Smooth muscle cell (in vitro differentiated cells): Measurements from ENCODE around the gene TUFM. TPM values are rescaled to one million over a fixed set of nuclear protein-coding genes. Genes with fewer than 3 reads are reported as not detected.
A peak's percentile ranks its signal among the peaks of the same experiment; 100 is the strongest.

Experiments used
- DNase-seq: peaks from one replicate; lab custom pipeline; 2025; ENCODE audit not compliant: unreplicated experiment; lab: John Stamatoyannopoulos, UW
- H2AFZ ChIP-seq: fragments of 200-600 bp; sonication (generic); 2 replicates; pipeline ENCODE4 v1.6.0; 2016; ENCODE audit warnings: antibody characterized with exemption, low read depth, mild to moderate bottlenecking
- H3F3A ChIP-seq: fragments of 200-600 bp; sonication (generic); 2 replicates; pipeline ENCODE4 v1.6.0; 2017; ENCODE audit warnings: antibody characterized with exemption, low read depth
- H3K27ac ChIP-seq: fragments of 200-600 bp; sonication (generic); 2 replicates; pipeline ENCODE4 v1.5.1; 2016; ENCODE audit warnings: low read depth, mild to moderate bottlenecking
- H3K27me3 ChIP-seq: fragments of 200-600 bp; sonication (generic); 2 replicates; pipeline ENCODE4 v1.6.1; 2016; ENCODE audit warnings: low read depth, mild to moderate bottlenecking
- H3K36me3 ChIP-seq: fragments of 200-600 bp; sonication (generic); 2 replicates; pipeline ENCODE4 v1.5.1; 2016; ENCODE audit warnings: low read depth
- H3K4me1 ChIP-seq: fragments of 200-600 bp; sonication (generic); 2 replicates; pipeline ENCODE4 v1.5.1; 2016; ENCODE audit warnings: low read depth
- H3K4me2 ChIP-seq: fragments of 200-600 bp; sonication (generic); 2 replicates; pipeline ENCODE4 v1.6.0; 2016; ENCODE audit warnings: mild to moderate bottlenecking
- H3K4me3 ChIP-seq: fragments of 200-600 bp; sonication (generic); 2 replicates; pipeline ENCODE4 v1.5.1; 2016; ENCODE audit warnings: mild to moderate bottlenecking
- H3K79me2 ChIP-seq: fragments of 200-600 bp; sonication (generic); 2 replicates; pipeline ENCODE4 v1.6.0; 2016; ENCODE audit warnings: low read depth, mild to moderate bottlenecking
- H3K9ac ChIP-seq: fragments of 200-600 bp; sonication (generic); 2 replicates; pipeline ENCODE4 v1.6.0; 2016; ENCODE audit warnings: low read depth
- H3K9me3 ChIP-seq: fragments of 200-600 bp; sonication (generic); replicated peaks from 2 replicates; pipeline ENCODE4 v1.5.1; 2016; ENCODE audit warnings: low read depth
- H4K20me1 ChIP-seq: fragments of 200-600 bp; sonication (generic); 2 replicates; pipeline ENCODE4 v1.6.0; 2016; ENCODE audit warnings: low read depth
- WGBS: methylation state at CpG from one replicate; pipeline ENCODE4 v1.1.7; 2016; ENCODE audit warnings: low lambda C conversion rate; 5-methylcytosine and 5-hydroxymethylcytosine counted together
- polyA plus RNA-seq: library from polyadenylated mRNA; unstranded; fragments of >200 nt; fragmentation: Nextera tagmentation; extraction: Ambion mirVana; gene quantifications from 2 replicates; pipeline ENCODE4 v1.2.1, GENCODE V29; 2016
- total RNA-seq: library from RNA; depleted of rRNA; stranded (reverse); fragments of >200 nt; gene quantifications from 2 replicates; pipeline ENCODE4 v1.2.3, GENCODE V29; 2014
- TF ChIP-seq, protein P1 (sequence below): fragments of 200-600 bp; sonication (generic); IDR thresholded peaks from 2 replicates; pipeline ENCODE4 v1.5.1; 2017; ENCODE audit warnings: borderline replicate concordance, mild to moderate bottlenecking, antibody characterized with exemption; ENCODE audit not compliant: insufficient read depth, poor library complexity, severe bottlenecking

Gene TUFM
- total and polyA plus RNA-seq, 2 experiments from 2014 or later, result 76.1 to 191 TPM

DNA sequence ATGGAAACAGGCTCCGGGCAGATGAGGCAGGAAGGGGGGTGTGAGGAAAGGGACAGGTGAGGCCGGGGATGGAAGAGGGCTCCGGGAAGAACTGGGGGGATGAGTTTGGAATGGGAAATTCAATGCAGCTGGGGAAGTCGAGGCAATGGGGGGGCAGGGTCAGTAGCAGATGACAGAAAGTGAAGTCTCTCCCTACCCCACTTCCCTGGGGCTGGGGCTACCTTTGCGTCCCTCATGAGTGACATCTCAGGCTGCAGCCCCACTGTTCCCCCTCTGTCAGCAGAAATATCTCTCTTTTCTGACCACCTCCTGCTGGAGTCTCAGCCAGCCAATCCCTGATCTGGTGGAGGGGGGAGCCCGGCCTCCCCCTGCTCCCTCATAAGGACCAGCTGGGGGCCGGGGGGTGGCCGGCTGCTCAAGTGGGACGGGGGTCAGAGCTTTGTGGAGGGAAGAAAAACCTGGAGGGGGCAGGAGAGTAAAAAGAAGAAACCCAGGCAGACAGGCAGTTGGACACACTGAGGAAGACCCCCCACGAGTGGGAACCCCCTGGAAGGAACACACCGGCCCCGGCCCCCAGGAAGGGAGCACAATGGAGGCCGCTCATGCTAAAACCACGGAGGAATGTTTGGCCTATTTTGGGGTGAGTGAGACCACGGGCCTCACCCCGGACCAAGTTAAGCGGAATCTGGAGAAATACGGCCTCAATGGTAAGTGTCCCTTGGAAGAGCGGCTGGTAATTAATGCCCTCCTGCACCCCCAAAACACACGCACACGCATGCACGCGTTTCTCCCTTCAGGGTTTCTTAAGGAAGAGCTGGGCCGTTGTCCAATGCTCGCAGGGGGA is 32.2 kb upstream of the TUFM start, which contains the start of gene ATP2A1:
Gene ATP2A1, plus strand, starts transcription at position 406 of the 844 bp plus-strand sequence. Its CDS starts 184 bp downstream, at position 590.
- H3K27ac ChIP-seq, result no peak within 1 kb of the TSS

DNA sequence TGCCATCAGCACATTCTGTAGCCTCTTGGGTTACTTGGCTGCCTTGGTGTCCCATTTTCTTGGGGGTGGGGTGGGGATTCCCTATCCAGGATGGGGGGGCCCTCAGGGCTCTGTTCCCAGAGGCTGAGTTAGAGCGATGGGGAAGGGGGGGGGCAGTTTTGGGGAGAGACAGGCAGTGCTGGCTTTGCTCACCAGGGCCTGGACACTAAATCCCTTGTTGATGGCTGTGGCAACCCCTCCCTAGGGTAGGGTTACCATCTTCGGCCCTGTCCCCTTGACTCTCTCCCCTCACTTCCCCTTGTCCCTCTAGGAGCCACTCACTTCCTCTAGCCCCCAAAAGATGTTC is 31.5 kb upstream of the TUFM start:
- no peaks in the 10 kb centered on the region for H3K27me3 ChIP-seq
- peaks cover 7% of the 10 kb centered on the region for H4K20me1 ChIP-seq
- H3K4me3 ChIP-seq, result no peak overlapping the region
- no peaks in the 10 kb centered on the region for H3K36me3 ChIP-seq
- no peak overlapping the region for H3K27ac ChIP-seq
- no peaks in the 10 kb centered on the region for H3K9me3 ChIP-seq
- no peak overlapping the region for H3K9ac ChIP-seq
- H3K79me2 ChIP-seq, result no peaks in the 10 kb centered on the region
- DNase-seq, result no peak
- peaks cover 3% of the 10 kb centered on the region for H3F3A ChIP-seq
- peaks cover 10% of the 10 kb centered on the region for H3K4me1 ChIP-seq
- TF ChIP-seq, protein P1, sequence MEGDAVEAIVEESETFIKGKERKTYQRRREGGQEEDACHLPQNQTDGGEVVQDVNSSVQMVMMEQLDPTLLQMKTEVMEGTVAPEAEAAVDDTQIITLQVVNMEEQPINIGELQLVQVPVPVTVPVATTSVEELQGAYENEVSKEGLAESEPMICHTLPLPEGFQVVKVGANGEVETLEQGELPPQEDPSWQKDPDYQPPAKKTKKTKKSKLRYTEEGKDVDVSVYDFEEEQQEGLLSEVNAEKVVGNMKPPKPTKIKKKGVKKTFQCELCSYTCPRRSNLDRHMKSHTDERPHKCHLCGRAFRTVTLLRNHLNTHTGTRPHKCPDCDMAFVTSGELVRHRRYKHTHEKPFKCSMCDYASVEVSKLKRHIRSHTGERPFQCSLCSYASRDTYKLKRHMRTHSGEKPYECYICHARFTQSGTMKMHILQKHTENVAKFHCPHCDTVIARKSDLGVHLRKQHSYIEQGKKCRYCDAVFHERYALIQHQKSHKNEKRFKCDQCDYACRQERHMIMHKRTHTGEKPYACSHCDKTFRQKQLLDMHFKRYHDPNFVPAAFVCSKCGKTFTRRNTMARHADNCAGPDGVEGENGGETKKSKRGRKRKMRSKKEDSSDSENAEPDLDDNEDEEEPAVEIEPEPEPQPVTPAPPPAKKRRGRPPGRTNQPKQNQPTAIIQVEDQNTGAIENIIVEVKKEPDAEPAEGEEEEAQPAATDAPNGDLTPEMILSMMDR, result no peak
- 89% methylated on average over 2 of the region's 2 CpGs for WGBS
- H2AFZ ChIP-seq, result no peak overlapping the region
- H3K4me2 ChIP-seq, result no peak overlapping the region

More for the DNA sequence above, 32.2 kb upstream of the TUFM start, which contains the start of gene ATP2A1:
- Histone ChIP-seq H3K79me2 (no peaks in the 10 kb centered on the region), H3F3A (peaks cover 3% of the 10 kb centered on the region), H3K4me3 (peak within 1 kb of the TSS; percentile 57), H3K9me3 (no peaks in the 10 kb centered on the region), H3K9ac (peak within 1 kb of the TSS; percentile 53), H3K4me2 (peak within 1 kb of the TSS; percentile 97), H3K36me3 (no peaks in the 10 kb centered on the region), H3K27me3 (no peaks in the 10 kb centered on the region), H4K20me1 (peaks cover 7% of the 10 kb centered on the region), H3K4me1 (peaks cover 10% of the 10 kb centered on the region), H2AFZ (peak within 1 kb of the TSS; percentile 26)
- 88% methylated on average over 25 of the region's 25 CpGs for WGBS
- TF ChIP-seq, protein P1, result no peak
- no peak for DNase-seq

DNA sequence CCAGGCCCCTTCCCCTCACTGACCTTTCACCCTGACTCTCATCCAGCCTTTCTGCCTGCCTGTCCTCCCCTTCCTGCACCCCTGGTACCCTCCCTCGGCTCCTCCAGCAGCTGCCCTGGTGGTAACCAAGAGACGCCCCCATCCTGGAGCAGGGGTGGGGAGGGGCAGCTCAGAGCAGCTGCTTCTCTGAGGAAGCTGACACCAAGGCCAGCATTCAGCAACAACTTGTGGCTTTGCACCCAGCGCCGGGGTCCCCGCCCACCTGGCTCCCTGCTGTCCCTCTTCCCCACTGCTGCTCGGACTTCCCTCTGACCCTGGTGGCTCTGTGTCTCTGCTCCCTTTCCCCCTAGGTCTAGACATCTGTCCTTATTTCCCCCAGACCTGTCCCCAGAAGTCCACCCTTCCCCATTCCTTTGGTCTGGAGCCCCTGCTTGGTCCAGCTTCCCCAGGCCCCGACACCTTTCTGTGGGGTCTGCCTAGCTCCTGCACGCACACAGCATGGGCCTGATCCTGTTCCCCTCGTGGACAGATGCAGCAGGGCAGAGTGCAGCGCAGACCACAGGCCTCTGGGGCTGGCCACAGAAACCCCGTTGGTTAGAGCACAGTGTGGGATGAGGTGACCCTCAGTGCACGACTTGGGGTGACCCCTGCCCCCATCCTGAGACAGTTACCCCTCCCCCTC is 31.0 kb upstream of the TUFM start:
- Histone ChIP-seq H2AFZ (no peak overlapping the region), H3K9me3 (no peaks in the 10 kb centered on the region), H3K27me3 (no peaks in the 10 kb centered on the region), H3K4me3 (no peak overlapping the region), H3F3A (peaks cover 3% of the 10 kb centered on the region), H4K20me1 (peaks cover 7% of the 10 kb centered on the region), H3K9ac (no peak overlapping the region), H3K4me2 (no peak overlapping the region), H3K79me2 (no peaks in the 10 kb centered on the region), H3K27ac (no peak overlapping the region), H3K36me3 (no peaks in the 10 kb centered on the region), H3K4me1 (peaks cover 10% of the 10 kb centered on the region)
- DNase-seq, result no peak
- TF ChIP-seq, protein P1, result no peak
- 84% methylated on average over 9 of the region's 12 CpGs for WGBS
